Articular chondrocyte of knee joint (primary cell): Measurements from ENCODE around the gene RALGPS2. TPM values are rescaled to one million over a fixed set of nuclear protein-coding genes. Genes with fewer than 3 reads are reported as not detected.

ENCODE experiments used
- small RNA-seq: library from RNA; depleted of rRNA; stranded (forward); fragments of <200 nt; gene quantifications from one replicate; pipeline ENCODE3, GENCODE V24; 2012
- total RNA-seq: library from RNA; depleted of rRNA; stranded (reverse); fragments of >200 nt; gene quantifications from 2 replicates; pipeline ENCODE4 v1.2.3, GENCODE V29; 2012

The RALGPS2 gene, protein sequence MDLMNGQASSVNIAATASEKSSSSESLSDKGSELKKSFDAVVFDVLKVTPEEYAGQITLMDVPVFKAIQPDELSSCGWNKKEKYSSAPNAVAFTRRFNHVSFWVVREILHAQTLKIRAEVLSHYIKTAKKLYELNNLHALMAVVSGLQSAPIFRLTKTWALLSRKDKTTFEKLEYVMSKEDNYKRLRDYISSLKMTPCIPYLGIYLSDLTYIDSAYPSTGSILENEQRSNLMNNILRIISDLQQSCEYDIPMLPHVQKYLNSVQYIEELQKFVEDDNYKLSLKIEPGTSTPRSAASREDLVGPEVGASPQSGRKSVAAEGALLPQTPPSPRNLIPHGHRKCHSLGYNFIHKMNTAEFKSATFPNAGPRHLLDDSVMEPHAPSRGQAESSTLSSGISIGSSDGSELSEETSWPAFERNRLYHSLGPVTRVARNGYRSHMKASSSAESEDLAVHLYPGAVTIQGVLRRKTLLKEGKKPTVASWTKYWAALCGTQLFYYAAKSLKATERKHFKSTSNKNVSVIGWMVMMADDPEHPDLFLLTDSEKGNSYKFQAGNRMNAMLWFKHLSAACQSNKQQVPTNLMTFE
- 55.4 and 80.6 TPM in 2 replicates for total RNA-seq

DNA sequence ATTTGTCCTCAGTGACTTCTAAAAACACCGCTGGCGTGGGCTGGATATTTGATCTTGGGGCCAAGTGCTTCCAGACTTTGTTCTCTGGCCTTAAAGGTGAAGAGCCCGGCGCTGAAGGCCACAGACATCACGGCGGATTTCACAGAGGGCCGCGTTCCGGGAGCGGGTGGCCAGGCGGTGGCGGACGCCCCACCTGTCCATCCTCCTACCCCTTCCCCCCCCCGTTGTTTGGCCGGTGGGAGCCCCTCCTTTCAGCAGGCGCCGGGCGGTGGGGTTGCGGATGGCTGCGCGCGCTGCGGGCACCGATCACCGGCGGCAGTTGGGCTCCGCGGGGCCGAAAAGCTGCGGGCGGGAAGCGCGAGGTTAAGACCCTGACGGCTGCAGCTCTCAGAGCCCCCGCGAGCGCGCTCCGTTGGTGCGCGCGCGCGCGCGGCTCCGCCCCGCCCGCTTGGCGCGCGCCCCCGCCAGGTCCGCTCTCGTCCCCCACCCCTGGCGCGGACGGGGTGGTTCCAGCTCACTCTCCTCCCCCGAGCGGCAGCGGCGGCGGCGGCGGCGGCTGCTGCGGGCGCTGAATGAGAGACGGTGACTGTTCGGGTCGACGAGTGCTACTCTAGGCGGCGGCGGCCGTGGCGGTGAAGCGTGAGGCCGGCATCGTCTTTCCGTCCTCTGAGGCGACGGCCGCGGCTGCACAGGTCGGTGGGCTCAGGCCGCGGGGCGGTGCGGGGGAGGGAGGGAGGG is at the start of gene RALGPS2:
Gene RALGPS2, plus strand, starts transcription at position 517 of the 738 bp plus-strand sequence. CDS start 51,521 bp downstream, outside the sequence.

DNA sequence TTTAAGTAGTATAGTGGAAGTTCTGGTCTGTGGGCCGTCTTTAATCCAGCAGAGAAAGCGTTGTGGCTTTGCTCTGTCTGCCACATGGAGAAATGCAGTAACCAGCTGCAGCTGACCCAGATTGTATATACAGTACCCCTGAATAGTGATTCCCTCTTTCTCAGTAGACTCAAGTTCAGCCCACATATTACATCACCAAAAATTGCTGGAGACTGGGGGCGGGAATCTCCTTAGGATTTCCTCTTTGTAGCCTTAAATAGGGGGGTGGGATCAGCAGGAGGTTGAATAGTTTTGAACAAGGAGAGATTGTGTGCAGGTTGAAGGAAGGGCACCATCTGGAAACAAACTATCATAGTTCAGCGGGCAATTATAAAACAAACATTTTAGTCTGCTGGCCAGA is 145.9 kb downstream of the RALGPS2 start, which contains the start of gene ANGPTL1:
Gene ANGPTL1, minus strand, starts transcription at position 134 of the 400 bp plus-strand sequence. CDS start 5,301 bp downstream, outside the sequence.

Small RNA genes within 50 kb of the gene (small RNA-seq; reads per million reads assigned to genes)
- not detected for gene MIR4424
- gene RF00092 = not detected

Other genes starting within 250 kb of the RALGPS2 start
- not detected in 2 replicates for gene CLEC20A, start 228.3 kb upstream of the RALGPS2 start, total RNA-seq
- gene TEX35, start 212.1 kb upstream of the RALGPS2 start, total RNA-seq = not detected in 2 replicates
- 10.1 and 14.5 TPM in 2 replicates for gene ANGPTL1, start 145.8 kb downstream of the RALGPS2 start, total RNA-seq